ENCODE results near the gene HSD17B11. TPM values are rescaled to one million over a fixed set of nuclear protein-coding genes. Genes with fewer than 3 reads are reported as not detected.

Gene HSD17B11
- polyA plus RNA-seq, 2 of the 4 experiments (the other 2 are of a cell fraction): 51.5 to 113 TPM

- FAIRE-seq: no peak
- POLR2A ChIA-PET: no interaction called here
- Histone ChIP-seq H3K4me2 (peak overlapping the region; percentile 62), H3K9me3 (no peaks in the 10 kb centered on the region), H3K4me3 (no peak overlapping the region), H3K27ac (no peak overlapping the region), H3K4me1 (peaks cover 10% of the 10 kb centered on the region; the same call in 2 of the 3 replicates)
- WGBS (ENCODE audit: missing lambda C conversion rate): 95% methylated on average over 1 of the region's 1 CpG
- no peak for DNase-seq (ENCODE audit: low read depth in 1 of 2, low spot score in 1 of 2)
- TF ChIP-seq PBX3 (IDR thresholded peaks at IDR 0.05): no peak
- no peak for TF ChIP-seq ZSCAN20 (CRISPR knock-in tag; IDR thresholded peaks at IDR 0.05)
- no peak for TF ChIP-seq HMGXB4 (CRISPR knock-in tag; IDR thresholded peaks at IDR 0.05; ENCODE audit: borderline replicate concordance)
- TF ChIP-seq SREBF2 (IDR thresholded peaks at IDR 0.05): no peak
- no peak for TF ChIP-seq BHLHE40 (IDR thresholded peaks at IDR 0.05; ENCODE audit: low read depth, low read length)
- no peak for TF ChIP-seq RNF2 (IDR thresholded peaks at IDR 0.05; ENCODE audit: borderline replicate concordance, low read depth)
- TF ChIP-seq USF2 (IDR thresholded peaks at IDR 0.05): no peak
- no peak for TF ChIP-seq ESRRA (IDR thresholded peaks at IDR 0.05; ENCODE audit: borderline replicate concordance, low read length)
- TF ChIP-seq CHD2 (IDR thresholded peaks at IDR 0.05; ENCODE audit: low read length, partially characterized antibody): no peak
- CTCF ChIA-PET: interaction anchor here (0.6 kb wide), 2 partner anchors 295 to 810 kb away, joined by 3 to 5 read pairs; no protein-coding TSS in a partner anchor
- no peak for ATAC-seq
These were observed 84.9 kb downstream of the HSD17B11 start for GRCh38 chr4:87306056-87306455.

- Histone ChIP-seq H3K4me2 (peak overlapping the region; percentile 62), H3K4me3 (no peak overlapping the region), H3K27ac (no peak overlapping the region), H3K4me1 (peaks cover 10% of the 10 kb centered on the region; the same call in 2 of the 3 replicates), H3K9me3 (no peaks in the 10 kb centered on the region)
- POLR2A ChIA-PET: no interaction called here
- CTCF ChIA-PET: no interaction called here
- ATAC-seq (no peak), FAIRE-seq (no peak), DNase-seq (ENCODE audit: low read depth in 1 of 2, low spot score in 1 of 2) (no peak)
- 69% methylated on average over 7 of the region's 7 CpGs for WGBS (ENCODE audit: missing lambda C conversion rate)
- TF ChIP-seq EP300 (IDR thresholded peaks at IDR 0.05) (no peak), BCL3 (IDR thresholded peaks at IDR 0.05) (no peak), EHMT2 (IDR thresholded peaks at IDR 0.05; ENCODE audit: low read depth) (no peak), RFX5 (IDR thresholded peaks at IDR 0.05) (no peak), KDM5A (IDR thresholded peaks at IDR 0.05) (no peak), POLR2A (IDR thresholded peaks at IDR 0.05; ENCODE audit: low read length) (no peak), NR3C1 (IDR thresholded peaks at IDR 0.05) (no peak), HEYL (CRISPR knock-in tag; IDR thresholded peaks at IDR 0.05) (no peak), RAD21 (conservative IDR thresholded peaks at IDR 0.05 in 1 of 2, IDR thresholded peaks at IDR 0.05 in 1 of 2) (no peak), NPAS2 (CRISPR knock-in tag; IDR thresholded peaks at IDR 0.05; ENCODE audit: borderline replicate concordance) (no peak), BHLHE40 (IDR thresholded peaks at IDR 0.05; ENCODE audit: low read depth, low read length) (no peak)
These were observed 85.4 kb downstream of the HSD17B11 start for GRCh38 chr4:87305562-87305961.
